HepG2 (cell line): ENCODE data around the gene ARHGEF4.

Experiments used
- ERF ChIP-seq: IDR thresholded peaks from 2 replicates; pipeline ENCODE4 v1.6.1; 2018; ENCODE audit warnings: missing biosample characterization, missing genetic modification reagents
- GABPA ChIP-seq, 2 experiments: IDR thresholded peaks; 2 replicates each; pipeline ENCODE4 v1.6.1; 2011 to 2016; ENCODE audit warnings: low read depth in 2 of 2, low read length in 1 of 2, missing biosample characterization in 1 of 2, missing genetic modification characterization in 1 of 2
- HINFP ChIP-seq: sonication (generic); formaldehyde crosslinking; IDR thresholded peaks from 2 replicates; pipeline ENCODE4 v1.4.0; 2020; ENCODE audit warnings: low read depth, mild to moderate bottlenecking, missing genetic modification reagents
- PHF21A ChIP-seq: sonication (generic); formaldehyde crosslinking; IDR thresholded peaks from 2 replicates; pipeline ENCODE4 v1.5.0; 2020; ENCODE audit warnings: mild to moderate bottlenecking, missing genetic modification reagents
- SOX6 ChIP-seq, 2 experiments: fragments of 450-650 bp in 1 of 2; sonication (generic) in 1 of 2; formaldehyde crosslinking in 1 of 2; IDR thresholded peaks; 2 replicates each; pipeline versions ENCODE4 v1.4.0 to v1.6.1; 2017 to 2020; ENCODE audit warnings: antibody characterized with exemption in 1 of 2, mild to moderate bottlenecking in 1 of 2, missing genetic modification reagents in 1 of 2
- ZNF530 ChIP-seq: sonication (generic); formaldehyde crosslinking; IDR thresholded peaks from 2 replicates; pipeline ENCODE4 v1.5.0; 2020; ENCODE audit warnings: low read depth, mild to moderate bottlenecking, missing genetic modification reagents

DNA sequence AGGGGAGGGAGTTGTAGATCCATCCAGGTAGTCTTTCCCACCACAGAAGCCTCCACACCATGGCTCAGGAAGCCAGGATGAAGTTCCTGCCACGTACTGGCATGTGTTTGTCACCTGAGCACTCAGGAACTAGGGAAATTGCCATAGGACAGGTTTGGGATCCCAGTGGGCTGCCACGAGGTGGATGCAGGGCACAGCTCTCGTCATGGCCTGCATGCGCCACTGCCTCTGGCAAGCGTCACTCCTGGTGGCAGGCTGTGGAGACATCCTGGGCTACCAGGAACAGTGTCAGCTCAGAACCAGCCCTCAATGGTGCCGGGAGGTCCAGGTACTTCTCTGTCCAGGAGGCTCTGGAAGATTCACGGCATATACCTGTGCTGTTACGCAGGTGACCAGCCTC, 3.8 kb downstream of the ARHGEF4 start:
- TF ChIP-seq SOX6 (IDR thresholded peaks at IDR 0.05) (no peak), SOX6 (CRISPR knock-in tag; IDR thresholded peaks at IDR 0.05) (no peak), ERF (CRISPR knock-in tag) (no peak), ZNF530 (CRISPR knock-in tag) (no peak), GABPA (IDR thresholded peaks at IDR 0.05; ENCODE audit: low read depth, low read length) (no peak), GABPA (CRISPR knock-in tag; IDR thresholded peaks at IDR 0.05; ENCODE audit: low read depth) (no peak), PHF21A (no peak), HINFP (CRISPR knock-in tag) (no peak)
